Measurements from ENCODE around the gene DAGLA. TPM values are rescaled to one million over a fixed set of nuclear protein-coding genes. Genes with fewer than 3 reads are reported as not detected.

The DAGLA gene
- total RNA-seq, 6 experiments from 2014 or later, result 2.4 to 4.2 (median 3.3) TPM

DNA sequence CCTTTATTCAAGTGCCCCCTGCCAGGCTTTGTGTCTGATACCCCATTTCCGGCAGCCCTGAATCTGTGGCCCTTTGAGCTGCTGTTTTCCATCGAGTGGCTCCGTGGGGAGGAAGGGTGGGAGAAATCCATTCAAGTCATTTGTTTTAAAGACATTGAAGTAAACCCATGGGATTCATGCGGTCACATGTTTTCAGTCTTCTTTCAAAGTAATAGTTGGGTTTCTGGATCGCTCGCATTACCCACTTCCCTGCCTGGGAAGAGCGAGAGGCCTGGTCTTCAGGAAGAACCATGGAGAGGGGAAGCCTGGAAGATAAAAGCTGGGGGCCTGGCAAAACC lies 14.4 kb downstream of the DAGLA start:
- DNase-seq, result no peak
- TF ChIP-seq, protein P1, sequence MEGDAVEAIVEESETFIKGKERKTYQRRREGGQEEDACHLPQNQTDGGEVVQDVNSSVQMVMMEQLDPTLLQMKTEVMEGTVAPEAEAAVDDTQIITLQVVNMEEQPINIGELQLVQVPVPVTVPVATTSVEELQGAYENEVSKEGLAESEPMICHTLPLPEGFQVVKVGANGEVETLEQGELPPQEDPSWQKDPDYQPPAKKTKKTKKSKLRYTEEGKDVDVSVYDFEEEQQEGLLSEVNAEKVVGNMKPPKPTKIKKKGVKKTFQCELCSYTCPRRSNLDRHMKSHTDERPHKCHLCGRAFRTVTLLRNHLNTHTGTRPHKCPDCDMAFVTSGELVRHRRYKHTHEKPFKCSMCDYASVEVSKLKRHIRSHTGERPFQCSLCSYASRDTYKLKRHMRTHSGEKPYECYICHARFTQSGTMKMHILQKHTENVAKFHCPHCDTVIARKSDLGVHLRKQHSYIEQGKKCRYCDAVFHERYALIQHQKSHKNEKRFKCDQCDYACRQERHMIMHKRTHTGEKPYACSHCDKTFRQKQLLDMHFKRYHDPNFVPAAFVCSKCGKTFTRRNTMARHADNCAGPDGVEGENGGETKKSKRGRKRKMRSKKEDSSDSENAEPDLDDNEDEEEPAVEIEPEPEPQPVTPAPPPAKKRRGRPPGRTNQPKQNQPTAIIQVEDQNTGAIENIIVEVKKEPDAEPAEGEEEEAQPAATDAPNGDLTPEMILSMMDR (IDR thresholded peaks at IDR 0.05), result no peak
- H3K9me3 Mint-ChIP-seq, result no peaks in the 10 kb centered on the region
- peaks cover 4% of the 10 kb centered on the region for H3K27me3 Mint-ChIP-seq (ENCODE audit: insufficient read depth)
- H3K4me1 Mint-ChIP-seq (ENCODE audit: low read depth), result peaks cover 16% of the 10 kb centered on the region
- H3K36me3 Mint-ChIP-seq (ENCODE audit: low read depth), result no peaks in the 10 kb centered on the region
- no peak overlapping the region for H3K27ac Mint-ChIP-seq
- no peak overlapping the region for H3K4me3 Mint-ChIP-seq

DNA sequence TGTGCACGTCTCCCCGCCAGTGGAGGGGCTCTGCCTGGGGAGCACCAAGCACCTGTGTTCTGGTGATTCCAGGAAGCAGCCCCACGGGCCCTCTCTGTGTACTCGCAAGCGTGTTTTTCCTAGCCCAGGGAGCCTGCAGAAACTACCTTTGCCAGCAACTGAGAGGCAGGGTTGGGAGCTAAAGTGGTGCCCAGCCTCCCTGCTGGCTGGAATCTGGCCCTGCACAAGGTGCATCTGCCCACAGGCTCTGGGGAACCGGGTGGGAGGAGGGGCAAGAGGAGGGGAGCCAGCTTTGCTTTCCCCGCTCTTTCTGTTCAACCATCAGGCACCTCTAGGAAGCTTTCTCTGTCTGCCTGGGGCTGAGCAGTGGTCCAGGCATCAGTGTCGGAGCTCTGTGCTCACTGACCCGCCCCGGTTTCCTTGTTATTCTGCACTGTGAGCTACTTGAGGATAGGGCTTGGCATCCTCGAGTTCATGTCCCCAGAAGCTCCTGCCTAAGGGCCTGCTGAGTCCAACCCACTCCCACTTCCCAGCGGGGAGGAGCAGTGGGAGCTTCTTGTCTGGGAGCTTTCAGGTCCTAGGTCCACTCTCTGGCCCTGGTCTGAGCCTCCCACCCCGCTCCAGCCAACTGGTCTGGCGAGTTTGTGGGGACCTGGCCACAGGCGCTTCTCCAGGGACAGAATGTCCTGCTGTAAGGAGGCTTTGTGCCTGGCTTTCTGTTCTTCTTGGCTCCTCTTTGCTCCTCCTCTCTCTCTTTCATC lies 14.9 kb downstream of the DAGLA start:
- peak overlapping the region; percentile 71 for H3K4me3 Mint-ChIP-seq
- H3K9me3 Mint-ChIP-seq, result no peaks in the 10 kb centered on the region
- peaks cover 20% of the 10 kb centered on the region for H3K4me1 Mint-ChIP-seq (ENCODE audit: low read depth)
- H3K36me3 Mint-ChIP-seq (ENCODE audit: low read depth), result no peaks in the 10 kb centered on the region
- H3K27me3 Mint-ChIP-seq (ENCODE audit: insufficient read depth), result peaks cover 4% of the 10 kb centered on the region
- H3K27ac Mint-ChIP-seq, result peak overlapping the region; percentile 72
- TF ChIP-seq, protein P1 (IDR thresholded peaks at IDR 0.05), result peak; percentile 27
- DNase-seq, result no peak

- peak overlapping the region; percentile 72 for H3K27ac Mint-ChIP-seq
- TF ChIP-seq, protein P1 (IDR thresholded peaks at IDR 0.05), result peak; percentile 51
- peak; percentile 72 for DNase-seq
- H3K9me3 Mint-ChIP-seq, result no peaks in the 10 kb centered on the region
- peaks cover 5% of the 10 kb centered on the region for H3K27me3 Mint-ChIP-seq (ENCODE audit: insufficient read depth)
- H3K4me3 Mint-ChIP-seq, result peak overlapping the region; percentile 71
- H3K4me1 Mint-ChIP-seq (ENCODE audit: low read depth), result peaks cover 27% of the 10 kb centered on the region
- H3K36me3 Mint-ChIP-seq (ENCODE audit: low read depth), result no peaks in the 10 kb centered on the region
Observed at GRCh38 chr11:61695917-61696316, 15.7 kb downstream of the DAGLA start.

- TF ChIP-seq, protein P1 (IDR thresholded peaks at IDR 0.05), result no peak
- no peak overlapping the region for H3K4me3 Mint-ChIP-seq
- DNase-seq, result no peak
- no peaks in the 10 kb centered on the region for H3K36me3 Mint-ChIP-seq (ENCODE audit: low read depth)
- H3K27ac Mint-ChIP-seq, result no peak overlapping the region
- H3K27me3 Mint-ChIP-seq (ENCODE audit: insufficient read depth), result peaks cover 6% of the 10 kb centered on the region
- H3K4me1 Mint-ChIP-seq (ENCODE audit: low read depth), result peaks cover 31% of the 10 kb centered on the region
- H3K9me3 Mint-ChIP-seq, result no peaks in the 10 kb centered on the region
Observed at GRCh38 chr11:61696602-61697001, 16.4 kb downstream of the DAGLA start.

GRCh38 chr11:61697078-61697502 lies 16.9 kb downstream of the DAGLA start:
- H3K27ac Mint-ChIP-seq, result no peak overlapping the region
- H3K36me3 Mint-ChIP-seq (ENCODE audit: low read depth), result no peaks in the 10 kb centered on the region
- peak; percentile 7 for DNase-seq
- H3K4me1 Mint-ChIP-seq (ENCODE audit: low read depth), result peaks cover 31% of the 10 kb centered on the region
- H3K4me3 Mint-ChIP-seq, result no peak overlapping the region
- TF ChIP-seq, protein P1 (IDR thresholded peaks at IDR 0.05), result no peak
- H3K27me3 Mint-ChIP-seq (ENCODE audit: insufficient read depth), result peaks cover 6% of the 10 kb centered on the region
- H3K9me3 Mint-ChIP-seq, result no peaks in the 10 kb centered on the region
